CD4-positive, alpha-beta memory T cell (primary cell): Measurements from ENCODE around the gene KAT7. TPM values are rescaled to one million over a fixed set of nuclear protein-coding genes. Genes with fewer than 3 reads are reported as not detected.

Experiments used
- CTCF ChIA-PET: fragments of 350-600 bp; sonication (Branson Sonifier 250); formaldehyde crosslinking; loops from one replicate; lab custom pipeline; 2021; ENCODE audit warnings: inconsistent platforms; ENCODE audit not compliant: partially characterized antibody; lab: Charles Lee
- POLR2A ChIA-PET: fragments of 350-600 bp; sonication (Branson Sonifier 250); formaldehyde crosslinking; loops from one replicate; lab custom pipeline; 2021; ENCODE audit not compliant: partially characterized antibody; lab: Charles Lee
- DNase-seq, 5 donors: peaks; one replicate each; pipeline versions ENCODE4 v3.0.0 to v3.0.0-alpha.2; 2020 to 2022; ENCODE audit warnings: mixed read lengths in 1 of 5
- H3K27ac ChIP-seq: one replicate; pipeline ENCODE4 v1.7.0; 2013; ENCODE audit warnings: low read depth, low read length
- H3K27me3 ChIP-seq: 2 replicates; pipeline ENCODE4 v1.7.0; 2013; ENCODE audit warnings: mild to moderate bottlenecking, low read length, moderate library complexity; ENCODE audit not compliant: insufficient read depth
- H3K36me3 ChIP-seq: 2 replicates; pipeline ENCODE4 v1.7.0; 2013; ENCODE audit warnings: mild to moderate bottlenecking, low read length, moderate library complexity; ENCODE audit not compliant: insufficient read depth
- H3K4me1 ChIP-seq: 2 replicates; pipeline ENCODE4 v1.7.0; 2013; ENCODE audit warnings: mild to moderate bottlenecking, low read length, moderate library complexity; ENCODE audit not compliant: insufficient read depth
- H3K4me3 ChIP-seq, 2 donors: one replicate each; pipeline ENCODE4 v1.7.0; 2013; ENCODE audit warnings: low read length in 2 of 2, mild to moderate bottlenecking in 1 of 2
- H3K9me3 ChIP-seq, 2 donors: one replicate each; pipeline ENCODE4 v1.7.0; 2013; ENCODE audit warnings: low read length in 2 of 2, control low read depth in 1 of 2; ENCODE audit not compliant: control insufficient read depth in 1 of 2
- H3K27ac Mint-ChIP-seq, 7 donors: one replicate each; pipeline ENCODE4 v1.8.0; 2020 to 2021; ENCODE audit warnings: mixed read lengths in 7 of 7, mild to moderate bottlenecking in 6 of 7, inconsistent platforms in 3 of 7, moderate library complexity in 3 of 7
- H3K27me3 Mint-ChIP-seq, 2 donors: one replicate each; pipeline ENCODE4 v1.8.0; 2020 to 2021; ENCODE audit warnings: mixed read lengths in 2 of 2
- H3K36me3 Mint-ChIP-seq, 2 donors: one replicate each; pipeline ENCODE4 v1.8.0; 2020 to 2021; ENCODE audit warnings: mixed read lengths in 2 of 2, inconsistent platforms in 1 of 2, mild to moderate bottlenecking in 1 of 2
- H3K4me1 Mint-ChIP-seq, 4 donors: one replicate each; pipeline ENCODE4 v1.8.0; 2020 to 2021; ENCODE audit warnings: mixed read lengths in 4 of 4, mild to moderate bottlenecking in 1 of 4
- H3K4me3 Mint-ChIP-seq, 8 donors: one replicate each; pipeline ENCODE4 v1.8.0; 2020 to 2021; ENCODE audit warnings: mixed read lengths in 8 of 8, mild to moderate bottlenecking in 7 of 8, moderate library complexity in 6 of 8, inconsistent platforms in 3 of 8
- H3K9me3 Mint-ChIP-seq, 8 donors: one replicate each; pipeline ENCODE4 v1.8.0; 2020 to 2021; ENCODE audit warnings: mixed read lengths in 8 of 8, mild to moderate bottlenecking in 5 of 8, inconsistent platforms in 3 of 8, moderate library complexity in 1 of 8
- intact Hi-C: fragments of 100-400 bp; cut with micrococcal nuclease; formaldehyde crosslinking; loops from one replicate; pipeline ENCODE4 v1.15.1; 2023
- polyA plus RNA-seq, 2 donors: library from polyadenylated mRNA; unstranded; fragments of 300-500 nt; fragmentation: Illumina TruSeq; gene quantifications; one replicate each; pipeline ENCODE4 v1.2.3, GENCODE V29; 2021
- total RNA-seq, 2 experiments: library from RNA; stranded (reverse); gene quantifications; one replicate each; pipeline ENCODE4 v1.2.3, GENCODE V29; 2021

KAT7 gene
- total and polyA plus RNA-seq, 4 experiments from 2014 or later = 37.6 to 120 (median 85.1) TPM

GRCh38 chr17:49875685-49876084 lies 87.2 kb downstream of the KAT7 start:
- Histone ChIP-seq H3K27me3 (peaks cover 8% of the 10 kb centered on the region), H3K36me3 (no peaks in the 10 kb centered on the region), H3K27ac (no peak overlapping the region), H3K4me1 (peaks cover 20% of the 10 kb centered on the region), H3K9me3 (no peaks in the 10 kb centered on the region), H3K4me3 (no peak overlapping the region)
- Mint-ChIP-seq H3K4me1 (peaks cover 10 to 27% (median 13%) of the 10 kb centered on the region in 4 donors), H3K27me3 (peaks cover 18 to 27% of the 10 kb centered on the region in 2 donors), H3K9me3 (no peaks in the 10 kb centered on the region), H3K27ac (no peak overlapping the region), H3K4me3 (no peak overlapping the region), H3K36me3 (no peaks in the 10 kb centered on the region)
- CTCF ChIA-PET = interaction anchor here (1.3 to 8.7 kb wide), 2 partner anchors 11 to 122 kb away, joined by 4 to 95 read pairs; partner anchors contain the start of gene DLX3
- DNase-seq = no peak
- POLR2A ChIA-PET = no interaction called here
- intact Hi-C loops = no loop called here

- CTCF ChIA-PET = interaction anchor here (0.8 to 8.7 kb wide), 3 partner anchors 27 to 118 kb away, joined by 3 to 95 read pairs (median 4); partner anchors contain the start of gene DLX3
- POLR2A ChIA-PET = no interaction called here
- Histone ChIP-seq H3K27ac (no peak overlapping the region), H3K36me3 (no peaks in the 10 kb centered on the region), H3K9me3 (no peaks in the 10 kb centered on the region), H3K4me1 (peaks cover 10% of the 10 kb centered on the region), H3K4me3 (no peak overlapping the region), H3K27me3 (peaks cover 18% of the 10 kb centered on the region)
- Mint-ChIP-seq H3K4me1 (peaks cover 0 to 14% (median 1%) of the 10 kb centered on the region in 4 donors), H3K36me3 (no peaks in the 10 kb centered on the region), H3K4me3 (no peak overlapping the region), H3K27me3 (peaks cover 25 to 42% of the 10 kb centered on the region in 2 donors), H3K9me3 (no peaks in the 10 kb centered on the region), H3K27ac (no peak overlapping the region)
- intact Hi-C loops = no loop called here
- DNase-seq = no peak
Observed at GRCh38 chr17:49878931-49879904, 90.7 kb downstream of the KAT7 start.

DNA sequence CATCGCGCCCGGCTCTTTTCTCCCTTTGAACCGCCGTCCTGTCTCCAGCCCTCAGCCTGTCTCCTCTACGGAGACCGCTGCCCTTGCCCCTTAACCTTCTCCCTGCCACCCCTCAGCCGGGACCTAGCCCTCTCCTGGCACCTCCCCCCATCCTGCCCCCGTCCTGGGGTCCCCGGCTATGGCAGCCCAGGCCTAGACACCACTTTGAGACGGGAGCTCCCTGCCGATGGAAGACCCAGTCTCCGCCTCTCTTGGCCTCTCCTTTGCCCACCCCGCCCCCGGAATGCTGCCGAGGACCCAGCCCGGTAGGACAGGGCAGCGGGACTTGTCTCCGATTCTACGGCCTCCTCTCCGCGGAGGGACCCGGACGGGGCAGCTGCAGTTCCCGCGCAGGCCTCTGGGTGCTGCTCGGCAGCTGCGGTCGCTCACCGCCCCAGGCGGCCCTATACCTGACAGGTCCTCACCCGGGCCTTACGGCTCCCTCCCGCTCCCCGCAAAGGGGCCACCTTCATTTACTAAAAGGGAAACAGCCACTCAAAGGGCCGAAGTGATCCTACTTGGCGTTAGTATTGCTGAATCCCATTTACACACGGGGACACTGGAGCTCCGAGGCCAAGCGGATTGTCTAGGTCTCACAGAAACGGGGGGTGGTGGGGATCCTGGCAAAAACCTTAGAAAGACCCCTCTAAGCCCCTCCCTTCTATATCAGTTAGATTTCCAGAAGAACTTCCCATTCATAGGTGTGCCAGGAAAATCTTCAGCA lies 92.0 kb downstream of the KAT7 start:
- peaks cover 25 to 40% of the 10 kb centered on the region in 2 donors for H3K27me3 Mint-ChIP-seq
- no peak overlapping the region for H3K4me3 ChIP-seq
- H3K4me1 Mint-ChIP-seq = peaks cover 0 to 7% (median 1%) of the 10 kb centered on the region in 4 donors
- peaks cover 18% of the 10 kb centered on the region for H3K27me3 ChIP-seq
- H3K9me3 ChIP-seq = no peaks in the 10 kb centered on the region
- peak; percentile 56 to 70 (median 64) for DNase-seq
- H3K9me3 Mint-ChIP-seq = no peaks in the 10 kb centered on the region
- no peaks in the 10 kb centered on the region for H3K36me3 Mint-ChIP-seq
- no peak overlapping the region for H3K27ac Mint-ChIP-seq
- H3K4me3 Mint-ChIP-seq = peak overlapping the region in 4 of 8 donors; percentile 22 to 52 (median 42)
- H3K27ac ChIP-seq = no peak overlapping the region
- H3K4me1 ChIP-seq = peaks cover 10% of the 10 kb centered on the region
- no peaks in the 10 kb centered on the region for H3K36me3 ChIP-seq
- POLR2A ChIA-PET = interaction anchor here (1.0 to 1.5 kb wide), 2 partner anchors 116 to 118 kb away, joined by 3 to 11 read pairs; no protein-coding TSS in a partner anchor
- CTCF ChIA-PET = interaction anchor here (0.8 to 8.7 kb wide), 8 partner anchors 9 to 323 kb away, joined by 3 to 95 read pairs (median 3); partner anchors contain the start of gene DLX3
- intact Hi-C loops = loop anchor here (1.0 to 5.0 kb wide), 2 partner anchors 72 to 118 kb away; no protein-coding TSS in a partner anchor

DNA sequence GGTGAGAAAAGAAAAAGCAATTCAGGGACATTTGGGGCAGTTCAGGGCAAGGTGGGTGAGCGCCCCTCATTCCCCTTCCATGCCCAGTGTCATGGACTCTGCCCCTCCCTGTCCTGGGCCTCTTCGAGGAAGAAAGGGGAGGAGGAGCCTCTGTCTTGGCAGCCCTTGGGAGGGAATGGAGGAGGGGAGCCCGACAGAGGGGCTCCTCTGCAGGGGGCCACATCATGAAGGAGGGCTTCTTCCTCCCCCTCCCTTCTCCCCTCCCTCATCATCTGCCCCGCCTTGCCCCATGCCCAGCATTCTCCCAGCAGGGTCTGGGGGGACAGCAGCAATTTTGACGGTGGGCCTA lies 92.5 kb downstream of the KAT7 start:
- peaks cover 0 to 7% (median 1%) of the 10 kb centered on the region in 4 donors for H3K4me1 Mint-ChIP-seq
- H3K4me3 ChIP-seq = no peak overlapping the region
- no peak overlapping the region for H3K27ac ChIP-seq
- H3K9me3 Mint-ChIP-seq = no peaks in the 10 kb centered on the region
- no peak for DNase-seq
- peaks cover 10% of the 10 kb centered on the region for H3K4me1 ChIP-seq
- H3K27ac Mint-ChIP-seq = no peak overlapping the region
- H3K36me3 ChIP-seq = no peaks in the 10 kb centered on the region
- H3K27me3 ChIP-seq = peaks cover 18% of the 10 kb centered on the region
- intact Hi-C loops = loop anchor here (5.0 kb wide), 1 partner anchor 71 kb away; no protein-coding TSS in a partner anchor
- H3K27me3 Mint-ChIP-seq = peaks cover 30 to 40% of the 10 kb centered on the region in 2 donors
- H3K9me3 ChIP-seq = no peaks in the 10 kb centered on the region
- H3K4me3 Mint-ChIP-seq = no peak overlapping the region
- no peaks in the 10 kb centered on the region for H3K36me3 Mint-ChIP-seq
- ChIA-PET CTCF (interaction anchor here (0.9 to 8.7 kb wide), 6 partner anchors 10 to 207 kb away, joined by 3 to 95 read pairs (median 4); partner anchors contain the start of gene DLX3), POLR2A (interaction anchor here (0.5 to 1.5 kb wide), 3 partner anchors 116 to 764 kb away, joined by 3 to 11 read pairs (median 3); no protein-coding TSS in a partner anchor)

GRCh38 chr17:49882434-49882833 lies 94.0 kb downstream of the KAT7 start:
- POLR2A ChIA-PET = no interaction called here
- H3K4me3 ChIP-seq = no peak overlapping the region
- CTCF ChIA-PET = interaction anchor here (1.0 to 1.3 kb wide), 2 partner anchors 115 to 119 kb away, joined by 3 to 11 read pairs; no protein-coding TSS in a partner anchor
- no peaks in the 10 kb centered on the region for H3K36me3 Mint-ChIP-seq
- H3K4me1 Mint-ChIP-seq = peaks cover 0 to 7% (median 1%) of the 10 kb centered on the region in 4 donors
- H3K9me3 ChIP-seq = no peaks in the 10 kb centered on the region
- no peak for DNase-seq
- no peaks in the 10 kb centered on the region for H3K36me3 ChIP-seq
- intact Hi-C loops = loop anchor here (5.0 kb wide), 1 partner anchor 70 kb away; no protein-coding TSS in a partner anchor
- H3K27me3 ChIP-seq = peaks cover 18% of the 10 kb centered on the region
- H3K9me3 Mint-ChIP-seq = no peaks in the 10 kb centered on the region
- peaks cover 10% of the 10 kb centered on the region for H3K4me1 ChIP-seq
- H3K27ac ChIP-seq = no peak overlapping the region
- peaks cover 29 to 46% of the 10 kb centered on the region in 2 donors for H3K27me3 Mint-ChIP-seq
- H3K4me3 Mint-ChIP-seq = no peak overlapping the region
- H3K27ac Mint-ChIP-seq = no peak overlapping the region
